ENCODE measurements around the gene MBD3.
"Not testable (repeated sequence)": the region's sequence is repeated elsewhere in the genome, so short reads cannot be mapped to it uniquely, and the experiment has no call there.

Gene MBD3, protein sequence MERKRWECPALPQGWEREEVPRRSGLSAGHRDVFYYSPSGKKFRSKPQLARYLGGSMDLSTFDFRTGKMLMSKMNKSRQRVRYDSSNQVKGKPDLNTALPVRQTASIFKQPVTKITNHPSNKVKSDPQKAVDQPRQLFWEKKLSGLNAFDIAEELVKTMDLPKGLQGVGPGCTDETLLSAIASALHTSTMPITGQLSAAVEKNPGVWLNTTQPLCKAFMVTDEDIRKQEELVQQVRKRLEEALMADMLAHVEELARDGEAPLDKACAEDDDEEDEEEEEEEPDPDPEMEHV

DNA sequence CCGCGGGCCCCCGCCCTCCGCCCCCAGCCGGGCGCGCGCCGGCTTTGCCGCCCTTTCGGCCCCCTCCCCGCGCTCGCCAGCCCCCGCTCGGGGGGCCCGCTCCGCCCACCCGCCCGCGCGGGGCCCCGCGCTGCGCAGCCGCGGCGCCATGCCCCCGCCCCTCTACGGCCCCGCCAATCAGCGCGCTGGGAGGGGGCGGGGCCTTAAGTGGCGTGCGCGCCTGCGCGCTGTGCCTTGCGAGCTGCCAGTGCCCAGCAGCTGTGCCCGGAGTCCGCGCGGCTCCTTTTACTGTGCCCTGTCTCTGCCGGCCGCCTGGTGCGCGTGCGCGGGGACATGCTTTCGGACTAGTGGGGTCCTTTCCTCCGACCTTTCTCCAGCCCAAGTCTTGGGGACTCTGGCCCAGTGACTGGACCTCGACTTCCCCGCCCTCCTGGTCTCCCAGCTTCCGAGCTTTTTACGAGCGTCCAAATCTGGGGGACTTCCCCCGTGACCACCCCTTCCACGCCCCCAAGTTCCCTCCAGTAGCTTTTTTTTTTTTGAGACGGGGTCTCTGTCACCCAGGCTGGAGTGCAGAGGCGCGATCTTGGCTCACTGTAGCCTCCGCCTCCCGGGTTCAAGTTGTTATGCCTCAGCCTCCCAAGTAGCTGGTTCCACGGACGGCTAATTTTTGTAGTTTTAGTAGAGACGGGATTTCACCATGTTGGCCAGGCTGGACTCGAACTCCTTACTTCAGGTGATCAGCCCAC is at the start of gene MBD3:
Gene MBD3 (minus strand): TSS at position 111 of the 746 bp plus-strand sequence. CDS start 234 bp downstream, outside the sequence.
- DNase-seq (ENCODE audit: low read depth) = peak; percentile 77
- peak within 1 kb of the TSS; percentile 93 for H3K4me3 ChIP-seq (ENCODE audit: low read depth, low read length)

DNA sequence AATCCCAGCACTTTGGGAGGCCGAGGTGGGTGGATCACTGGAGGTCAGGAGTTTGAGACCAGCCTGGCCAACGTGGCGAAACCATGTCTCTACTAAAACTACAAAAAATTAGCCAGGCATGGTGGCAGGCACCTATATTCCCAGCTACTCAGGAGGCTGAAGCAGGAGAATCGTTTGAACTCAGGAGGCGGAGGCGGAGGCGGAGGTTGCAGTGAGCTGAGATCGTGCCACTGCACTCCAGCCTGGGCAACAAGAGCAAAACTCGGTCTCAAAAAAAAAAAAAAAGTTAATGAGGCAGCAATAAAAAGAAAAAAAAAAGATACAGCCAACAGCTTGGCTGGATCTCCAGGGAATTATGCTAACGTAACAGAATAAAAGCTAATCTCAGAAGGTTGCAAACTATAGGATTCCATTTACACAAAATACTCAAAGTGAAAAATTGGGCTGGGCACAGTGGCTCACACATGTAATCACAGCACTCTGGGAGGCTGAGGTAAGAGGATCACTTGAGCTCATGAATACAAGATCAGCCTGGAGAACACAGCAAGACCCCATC is 48.3 kb upstream of the MBD3 start:
- DNase-seq (ENCODE audit: low read depth); H3K4me3 ChIP-seq (ENCODE audit: low read depth, low read length): not testable (repeated sequence)

DNA sequence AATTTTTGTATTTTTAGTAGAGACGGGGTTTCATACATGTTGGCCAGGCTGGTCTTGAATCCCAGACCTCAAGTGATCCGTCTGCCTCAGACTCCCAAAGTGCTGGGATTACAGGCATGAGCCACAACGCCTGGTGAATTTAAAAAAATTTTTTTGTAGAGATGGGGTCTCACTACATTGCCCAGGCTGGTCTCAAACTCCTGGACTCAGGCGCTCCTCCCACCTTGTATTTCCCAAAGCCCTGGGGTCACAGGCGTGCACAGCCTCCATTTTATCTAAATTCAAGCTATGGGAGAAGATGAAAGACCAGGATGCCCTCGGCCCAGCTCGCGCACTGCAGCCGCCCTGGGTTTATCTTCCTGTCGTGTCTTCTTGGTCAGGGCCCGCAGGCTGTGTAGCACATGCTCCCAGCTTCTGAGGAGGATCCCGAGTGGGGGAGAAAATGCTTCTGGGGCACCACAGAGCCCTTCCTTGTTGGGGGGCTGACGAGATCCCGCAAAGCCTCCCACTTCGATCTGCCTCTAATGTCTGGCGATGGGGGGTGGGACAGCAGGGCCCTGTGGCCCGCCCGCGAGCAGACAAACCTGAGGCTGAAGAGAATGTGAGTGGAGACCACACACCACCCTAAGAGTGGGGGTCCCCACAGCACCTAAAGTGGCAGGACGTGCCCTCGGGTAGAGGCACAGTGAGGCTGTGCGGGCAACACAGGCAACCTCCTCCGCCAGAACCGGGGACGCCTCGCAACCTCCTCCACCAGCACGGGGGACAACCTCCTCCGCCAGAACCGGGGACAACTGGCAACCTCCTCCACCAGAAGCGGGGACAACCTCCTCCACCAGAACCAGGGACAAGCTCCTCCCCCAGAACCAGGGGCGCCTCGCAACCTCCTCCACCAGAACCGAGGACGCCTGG is 43.9 kb upstream of the MBD3 start:
- no peak overlapping the region for H3K4me3 ChIP-seq (ENCODE audit: low read depth, low read length)
- DNase-seq (ENCODE audit: low read depth) = no peak

DNA sequence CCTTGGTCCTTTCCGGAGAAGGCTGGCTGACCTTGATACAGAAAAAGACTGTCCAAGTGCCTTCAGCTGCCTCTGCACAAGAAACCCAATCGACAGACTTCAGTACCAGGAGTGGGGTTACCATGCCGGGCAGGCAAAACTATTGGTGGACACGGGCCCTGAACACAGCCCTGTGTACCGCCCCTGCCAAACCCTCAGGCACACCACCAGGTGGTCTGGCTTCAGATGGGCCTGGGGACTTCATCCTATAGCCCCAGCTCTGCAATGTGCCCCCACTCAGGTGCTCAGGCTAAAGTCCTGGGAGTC is 42.2 kb upstream of the MBD3 start:
- no peak overlapping the region for H3K4me3 ChIP-seq (ENCODE audit: low read depth, low read length)
- no peak for DNase-seq (ENCODE audit: low read depth)

DNA sequence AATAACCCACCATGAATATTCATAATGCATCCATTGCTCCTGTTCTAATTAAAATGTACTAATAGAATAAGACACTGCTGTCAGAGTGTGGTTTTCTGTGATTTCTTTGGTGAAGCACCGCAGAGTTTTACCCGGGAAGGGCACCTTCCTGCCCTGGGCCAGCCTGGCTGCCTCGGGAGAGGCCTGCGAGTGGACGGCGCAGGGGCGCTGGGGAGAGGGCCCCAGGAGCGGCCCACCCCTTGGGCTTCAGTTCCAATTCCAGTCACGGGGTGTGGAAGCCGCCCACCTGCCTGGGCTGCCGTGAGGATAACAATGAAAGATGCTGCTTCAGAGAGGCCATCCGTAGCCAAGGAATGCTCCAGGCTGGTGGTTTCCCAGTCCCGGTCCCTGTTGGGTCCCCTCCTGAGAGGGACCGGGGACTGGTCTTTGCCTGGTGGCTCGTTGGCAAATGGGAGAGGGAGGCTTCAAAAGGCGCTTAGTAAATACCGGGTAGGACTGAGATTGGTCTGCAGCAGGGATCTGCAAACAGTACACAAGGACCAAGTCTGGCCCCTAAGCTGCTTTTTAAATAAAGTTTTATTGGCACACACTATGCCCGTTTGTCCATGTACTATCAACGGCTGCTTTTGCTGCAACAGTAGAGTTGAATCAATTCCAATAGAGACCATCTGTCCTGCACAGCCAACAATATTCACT is 41.7 kb upstream of the MBD3 start:
- H3K4me3 ChIP-seq (ENCODE audit: low read depth, low read length) = no peak overlapping the region
- no peak for DNase-seq (ENCODE audit: low read depth)

DNA sequence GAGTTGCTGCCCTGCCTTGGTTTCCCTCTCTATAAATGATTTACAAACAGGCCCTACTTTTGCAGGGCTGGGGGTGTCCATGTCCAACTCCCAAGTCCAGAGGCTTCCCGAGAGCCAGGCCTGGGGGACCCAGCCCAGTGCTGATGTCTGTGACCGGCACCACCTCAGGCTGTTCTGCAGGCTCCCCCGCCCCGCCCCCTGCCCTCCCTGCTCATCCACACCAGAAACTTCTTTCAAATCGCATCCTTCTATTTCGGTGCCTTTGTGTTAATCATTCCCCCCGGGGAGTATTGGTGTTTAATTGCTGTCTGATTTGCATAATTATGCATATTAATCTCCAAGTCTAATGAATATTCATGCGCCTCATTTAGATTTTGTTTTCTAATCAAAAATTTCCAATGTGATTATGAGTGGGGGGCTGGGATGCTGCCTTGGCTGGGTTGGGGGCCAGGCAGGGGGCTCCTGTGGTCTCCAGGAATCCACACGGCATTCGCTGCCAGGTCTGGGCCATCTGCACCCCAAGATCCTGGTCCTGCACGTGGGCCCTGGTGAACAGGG is 40.7 kb upstream of the MBD3 start:
- DNase-seq (ENCODE audit: low read depth) = no peak
- H3K4me3 ChIP-seq (ENCODE audit: low read depth, low read length) = no peak overlapping the region

DNA sequence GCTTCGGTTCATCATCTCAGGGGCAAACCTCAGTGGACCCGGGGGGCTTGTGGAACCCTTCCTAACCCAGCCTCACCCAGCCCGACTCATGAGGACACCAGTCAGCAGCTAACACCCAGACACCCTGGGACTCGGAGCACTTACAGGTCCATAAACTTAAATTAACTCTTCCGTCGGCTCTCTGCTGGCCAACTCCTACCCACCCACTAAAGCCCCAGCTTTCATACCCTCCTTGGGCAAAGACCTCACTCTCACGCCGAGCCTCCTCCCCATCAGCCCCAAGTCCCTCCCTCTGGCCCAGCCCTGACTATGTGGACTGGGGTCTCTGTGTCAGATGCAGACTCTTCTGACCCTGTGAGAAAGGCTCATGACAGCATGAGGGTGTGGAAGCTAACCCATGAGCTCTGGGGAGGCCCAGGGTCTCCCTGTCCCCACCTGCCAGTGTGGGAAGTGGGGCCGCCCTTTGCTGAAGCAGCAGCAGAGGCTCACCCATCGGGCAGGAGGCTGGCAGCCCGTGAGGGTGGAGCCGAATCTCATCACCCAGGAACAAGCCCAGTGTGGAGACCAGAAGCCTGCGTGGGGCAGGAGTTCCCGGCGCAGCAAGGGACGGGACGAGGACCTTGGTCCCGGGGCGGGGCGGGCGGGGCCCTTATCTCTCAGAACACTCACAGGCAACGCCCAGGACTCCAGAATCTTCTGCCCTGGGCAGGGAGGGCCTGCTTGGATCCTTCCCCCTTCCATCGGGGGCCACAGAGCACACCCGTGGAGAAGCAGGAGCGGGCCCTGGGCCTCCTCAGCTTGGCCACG is 40.0 kb upstream of the MBD3 start:
- DNase-seq (ENCODE audit: low read depth) = no peak
- H3K4me3 ChIP-seq (ENCODE audit: low read depth, low read length) = no peak overlapping the region

DNA sequence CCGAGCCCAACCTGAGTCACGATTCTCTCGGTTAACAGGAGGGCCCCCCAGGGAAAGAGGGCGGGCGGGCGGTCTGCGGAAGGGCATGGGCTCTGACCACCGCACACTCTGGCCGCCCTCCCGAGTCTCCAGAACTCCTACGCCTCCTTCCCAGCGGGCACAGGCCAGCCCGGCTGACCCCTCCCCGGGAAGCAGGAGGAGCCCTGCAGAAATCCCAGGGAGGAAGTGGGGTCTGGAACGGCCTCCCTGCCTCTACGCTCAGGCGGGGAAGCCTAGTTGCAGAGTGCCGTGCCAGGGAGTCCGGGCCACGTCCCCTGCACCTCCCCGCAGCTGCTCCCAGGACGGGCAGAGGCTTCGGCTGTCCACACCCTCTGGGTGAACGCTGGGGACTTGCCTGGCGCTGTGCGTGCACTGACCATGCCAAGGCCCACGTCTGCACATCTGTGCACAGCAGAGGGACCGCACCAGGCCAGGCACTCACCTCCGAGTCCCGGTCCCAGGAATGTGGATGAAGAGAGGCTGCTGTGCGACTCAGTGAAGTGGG is 39.0 kb upstream of the MBD3 start:
- H3K4me3 ChIP-seq (ENCODE audit: low read depth, low read length) = no peak overlapping the region
- no peak for DNase-seq (ENCODE audit: low read depth)

DNA sequence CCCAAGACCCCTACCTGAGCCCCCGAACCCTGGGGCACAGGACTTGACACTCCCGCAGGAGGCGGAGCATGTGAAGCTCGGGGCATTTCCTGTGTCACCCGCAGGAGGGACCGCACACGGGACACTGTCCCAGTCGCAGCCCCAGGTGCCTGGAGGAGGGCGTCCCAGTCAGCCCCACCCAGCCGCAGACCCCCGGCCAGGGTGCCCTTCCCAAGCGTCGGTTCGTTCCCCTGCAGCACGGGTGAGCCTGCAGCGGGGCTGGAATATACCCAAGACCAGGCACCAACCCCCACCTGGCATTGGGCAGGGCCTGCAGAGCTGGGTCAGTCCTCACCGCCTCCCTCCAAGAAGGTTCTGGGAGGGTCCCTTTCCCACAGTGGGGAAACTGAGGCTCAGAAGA is 38.1 kb upstream of the MBD3 start:
- no peak overlapping the region for H3K4me3 ChIP-seq (ENCODE audit: low read depth, low read length)
- DNase-seq (ENCODE audit: low read depth) = no peak

DNA sequence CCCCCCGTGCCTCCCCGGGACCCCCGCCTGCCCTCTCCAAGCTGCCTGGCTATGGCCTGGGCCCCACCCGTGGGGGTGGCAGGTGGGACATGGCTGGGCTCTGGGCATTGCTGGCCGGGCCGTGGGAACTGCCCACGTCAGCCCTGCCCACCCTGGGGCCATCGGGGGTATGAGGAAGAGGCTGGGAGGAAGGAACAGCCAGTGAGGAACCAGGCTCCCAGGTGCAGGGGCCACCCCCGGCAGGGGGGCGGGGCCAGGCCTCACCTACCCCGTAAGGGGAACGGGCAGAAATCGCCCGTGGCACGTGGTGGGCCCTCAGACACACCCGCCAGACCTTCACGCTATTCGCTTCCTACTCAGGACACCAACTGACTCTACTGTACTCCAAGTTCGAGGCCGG is 37.3 kb upstream of the MBD3 start:
- no peak for DNase-seq (ENCODE audit: low read depth)

DNA sequence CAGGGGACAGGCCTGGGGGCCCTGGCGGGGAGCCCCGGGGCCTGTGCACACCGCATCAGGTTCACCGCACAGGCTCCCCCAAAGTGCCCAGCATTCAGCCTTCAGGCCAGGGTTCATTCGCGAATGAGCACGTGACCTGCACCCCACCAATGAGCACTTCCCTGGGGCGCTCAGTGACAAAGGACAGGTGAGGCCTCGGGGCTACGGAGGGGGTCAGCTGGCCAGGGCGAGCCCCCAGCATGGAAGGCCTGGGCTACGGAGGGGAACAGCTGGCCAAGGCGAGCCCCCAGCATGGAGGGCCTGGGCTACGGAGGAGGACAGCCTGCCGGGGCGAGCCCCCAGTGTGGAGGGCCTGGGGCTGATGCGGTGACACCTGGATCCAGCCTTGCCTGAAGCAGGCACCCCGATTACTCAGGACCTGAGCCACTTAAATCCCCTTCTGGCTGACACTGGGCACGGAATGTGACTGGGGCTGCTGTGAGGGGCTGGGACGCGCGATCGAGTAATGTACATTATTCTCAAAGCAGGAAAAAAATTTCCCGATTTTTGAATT is 36.7 kb upstream of the MBD3 start:
- H3K4me3 ChIP-seq (ENCODE audit: low read depth, low read length) = no peak overlapping the region
- no peak for DNase-seq (ENCODE audit: low read depth)

More for the DNA sequence above, 37.3 kb upstream of the MBD3 start:
- H3K4me3 ChIP-seq (ENCODE audit: low read depth, low read length) = no peak overlapping the region

DNA sequence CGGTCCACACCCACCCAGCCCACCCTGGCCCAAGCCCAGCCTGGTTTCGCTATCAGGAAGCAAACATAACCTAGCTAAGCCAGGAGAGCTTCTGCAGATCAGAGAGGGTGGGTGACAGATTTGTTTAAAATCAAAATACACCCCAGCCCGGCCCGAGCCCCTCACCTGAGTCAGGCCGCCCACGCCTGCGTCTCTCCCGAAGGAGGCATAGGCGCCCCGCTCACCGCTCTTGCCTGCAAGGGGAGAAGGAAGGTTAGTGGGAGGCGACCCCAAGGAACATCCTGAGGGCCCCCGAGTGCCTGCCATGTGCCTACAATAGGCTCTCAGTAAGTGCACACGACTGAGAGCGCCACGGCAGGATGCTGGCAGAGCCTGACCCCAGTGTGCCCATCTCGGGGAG is 34.5 kb upstream of the MBD3 start:
- H3K4me3 ChIP-seq (ENCODE audit: low read depth, low read length) = no peak overlapping the region
- no peak for DNase-seq (ENCODE audit: low read depth)

DNA sequence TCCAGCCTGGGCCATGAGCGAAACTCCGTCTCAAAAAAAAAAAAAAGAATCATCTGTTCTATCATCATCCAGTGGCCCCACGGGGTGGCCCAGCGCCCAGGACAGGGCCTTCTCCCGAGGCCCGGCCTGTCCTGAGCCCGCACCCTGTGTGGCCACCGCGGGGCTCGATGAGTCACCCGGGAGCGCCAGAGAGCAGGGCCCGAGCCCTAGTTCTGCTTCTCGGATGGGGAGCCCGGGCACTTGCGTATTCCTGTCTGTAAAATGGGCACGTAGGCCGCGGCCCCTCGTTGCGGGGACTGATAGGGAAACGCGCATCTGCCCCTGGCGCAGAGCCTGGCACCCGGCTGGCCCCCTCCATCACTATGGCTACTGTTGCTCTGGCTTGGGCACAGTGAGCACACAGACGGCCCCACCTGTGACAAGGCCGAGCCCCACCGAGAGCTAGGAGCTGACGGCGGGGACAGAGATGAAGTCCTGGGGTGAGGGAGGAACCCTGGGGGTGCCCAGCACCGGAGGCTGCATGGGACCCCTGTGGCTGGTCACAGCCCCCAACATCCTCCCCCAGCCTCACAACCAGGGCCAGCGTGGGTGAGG is 33.8 kb upstream of the MBD3 start:
- H3K4me3 ChIP-seq (ENCODE audit: low read depth, low read length) = no peak overlapping the region
- DNase-seq (ENCODE audit: low read depth) = no peak

DNA sequence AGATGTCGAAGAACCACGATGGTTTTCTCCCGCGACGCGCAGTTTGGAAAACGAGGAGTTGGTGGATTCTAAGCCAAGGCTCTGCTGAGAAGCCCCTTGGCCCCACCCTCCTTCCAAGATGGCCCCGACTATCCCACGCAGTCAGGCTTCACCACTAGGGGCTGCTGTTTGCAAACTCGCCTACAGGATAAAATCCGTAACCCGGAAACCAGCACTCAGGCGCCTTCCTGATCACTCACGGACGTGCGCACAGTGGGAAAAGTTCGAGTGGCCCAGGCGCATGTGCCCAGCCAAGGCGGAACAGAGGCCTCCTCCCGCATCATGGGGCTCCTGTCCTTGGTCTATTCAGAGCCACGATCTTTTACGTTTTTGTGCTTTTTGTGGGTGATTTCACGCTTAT is 31.8 kb upstream of the MBD3 start:
- H3K4me3 ChIP-seq (ENCODE audit: low read depth, low read length) = no peak overlapping the region
- peak; percentile 12 for DNase-seq (ENCODE audit: low read depth)

DNA sequence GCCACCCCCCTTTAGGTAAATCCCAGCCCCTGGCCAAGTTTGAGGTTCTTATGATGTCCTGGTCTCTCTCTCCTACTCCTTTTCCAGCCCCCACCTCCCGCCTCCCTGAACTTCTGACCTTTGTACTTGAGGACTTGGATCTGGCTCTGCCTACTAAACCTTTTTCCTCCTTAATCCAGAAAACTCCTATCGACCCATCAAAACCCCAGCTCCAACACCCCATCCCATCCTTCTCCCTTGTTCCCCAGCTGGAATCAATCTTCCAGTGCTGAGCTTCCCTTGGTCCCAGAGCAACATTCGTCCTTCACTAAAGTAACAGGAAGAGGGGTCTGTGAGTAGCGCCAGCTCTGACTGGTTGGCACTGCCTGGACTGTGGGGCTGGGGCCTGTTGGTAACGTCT is 29.9 kb upstream of the MBD3 start:
- DNase-seq (ENCODE audit: low read depth) = no peak
- H3K4me3 ChIP-seq (ENCODE audit: low read depth, low read length) = no peak overlapping the region

DNA sequence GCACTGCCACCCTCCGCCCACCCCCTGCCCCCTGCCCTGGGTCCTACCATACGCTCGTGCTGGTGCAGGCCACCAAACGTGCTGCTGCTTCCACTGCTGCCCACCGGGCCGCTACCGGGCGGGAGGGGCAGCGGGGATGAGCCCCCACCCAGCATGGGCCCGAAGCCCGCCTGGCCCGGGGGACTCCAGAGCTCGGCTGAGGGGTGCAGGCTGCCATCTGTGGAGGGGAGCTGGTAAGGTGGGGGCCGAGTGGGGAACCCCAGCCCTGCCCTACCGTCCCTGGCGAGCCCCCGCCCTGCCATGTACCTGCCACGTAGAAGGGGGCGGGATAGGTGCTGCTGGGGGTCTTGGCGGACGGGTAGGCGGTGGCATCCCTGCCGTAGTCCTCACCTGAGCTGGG is 29.3 kb upstream of the MBD3 start:
- DNase-seq (ENCODE audit: low read depth) = no peak
- no peak overlapping the region for H3K4me3 ChIP-seq (ENCODE audit: low read depth, low read length)

DNA sequence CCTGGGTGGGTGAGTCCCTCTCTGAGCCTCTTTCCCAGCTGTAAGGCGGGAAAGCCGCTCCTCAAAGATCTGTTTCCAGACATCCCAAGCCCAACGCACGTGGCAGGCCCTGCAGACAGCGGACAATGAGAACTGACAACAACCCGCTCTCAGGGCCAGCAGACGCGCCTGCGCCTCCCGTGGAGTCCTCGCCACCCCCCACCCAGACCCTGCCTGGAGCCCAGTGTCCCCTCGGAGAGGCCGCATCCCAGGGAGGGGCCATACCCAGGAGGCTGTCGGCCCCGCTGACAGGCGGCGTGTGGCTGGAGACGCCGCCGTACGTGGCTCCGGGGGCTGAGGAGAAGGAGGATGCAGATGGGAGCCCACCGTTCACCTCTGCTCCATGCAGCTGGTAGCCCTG is 28.9 kb upstream of the MBD3 start:
- H3K4me3 ChIP-seq (ENCODE audit: low read depth, low read length) = no peak overlapping the region

More for the DNA sequence above, 28.9 kb upstream of the MBD3 start:
- no peak for DNase-seq (ENCODE audit: low read depth)
